Spleen (tissue), 11 donors: ENCODE results near the gene CLEC17A. TPM values are rescaled to one million over a fixed set of nuclear protein-coding genes. Genes with fewer than 3 reads are reported as not detected.
"Not testable (repeated sequence)": the region's sequence is repeated elsewhere in the genome, so short reads cannot be mapped to it uniquely, and the experiment has no call there.

Source experiments
- DNase-seq: peaks from one replicate; pipeline ENCODE4 v3.0.0-alpha.2; 2020
- H3K27ac ChIP-seq, 8 donors: fragments of 200-600 bp; sonication (generic) in 7 of 8; 1 replicate in 4 of 8; 2 replicates in 4 of 8; pipeline versions ENCODE4 v1.5.0 to v1.8.0; 2016 to 2021; ENCODE audit warnings: inconsistent platforms in 4 of 8, mild to moderate bottlenecking in 4 of 8, moderate library complexity in 1 of 8
- H3K27me3 ChIP-seq, 7 donors: fragments of 200-600 bp; sonication (generic) in 6 of 7; replicated peaks in 1 of 7; 1 replicate in 4 of 7; 2 replicates in 3 of 7; pipeline versions ENCODE4 v1.5.0 to v1.8.0; 2016 to 2021; ENCODE audit warnings: inconsistent platforms in 3 of 7, mild to moderate bottlenecking in 1 of 7
- H3K36me3 ChIP-seq, 6 donors: fragments of 200-600 bp; sonication (generic) in 5 of 6; 1 replicate in 4 of 6; 2 replicates in 2 of 6; pipeline versions ENCODE4 v1.5.0 to v1.8.0; 2016 to 2021; ENCODE audit warnings: inconsistent platforms in 2 of 6
- H3K4me1 ChIP-seq, 6 donors: fragments of 200-600 bp; sonication (generic) in 5 of 6; 1 replicate in 3 of 6; 2 replicates in 3 of 6; pipeline versions ENCODE4 v1.5.0 to v1.8.0; 2016 to 2021; ENCODE audit warnings: inconsistent platforms in 3 of 6
- H3K4me3 ChIP-seq, 8 donors: fragments of 200-600 bp; sonication (generic) in 7 of 8; 1 replicate in 4 of 8; 2 replicates in 4 of 8; pipeline versions ENCODE4 v1.5.0 to v1.8.0; 2016 to 2021; ENCODE audit warnings: inconsistent platforms in 4 of 8, mild to moderate bottlenecking in 4 of 8, moderate library complexity in 2 of 8
- H3K9me3 ChIP-seq, 8 donors: fragments of 200-600 bp; sonication (generic) in 7 of 8; 1 replicate in 4 of 8; 2 replicates in 4 of 8; pipeline versions ENCODE4 v1.5.0 to v1.8.0; 2016 to 2021; ENCODE audit warnings: inconsistent platforms in 4 of 8
- CTCF ChIP-seq, 11 experiments: fragments of 200-600 bp in 7 of 11; fragments of 450-650 bp in 4 of 11; sonication (generic) in 4 of 11; IDR thresholded peaks in 8 of 11; conservative IDR thresholded peaks in 3 of 11; 1 replicate in 7 of 11; 2 replicates in 4 of 11; pipeline versions ENCODE4 v1.4.0 to v1.8.0; 2016 to 2021; ENCODE audit warnings: antibody characterized with exemption in 11 of 11, inconsistent platforms in 4 of 11, mild to moderate bottlenecking in 1 of 11
- POLR2A ChIP-seq, 3 donors: fragments of 450-650 bp; IDR thresholded peaks; one replicate each; pipeline ENCODE4 v1.5.1; 2017; ENCODE audit warnings: antibody characterized with exemption in 3 of 3, mild to moderate bottlenecking in 1 of 3
- POLR2AphosphoS5 ChIP-seq, 3 donors: sonication (generic); formaldehyde crosslinking; IDR thresholded peaks; one replicate each; pipeline ENCODE4 v1.5.1; 2017; ENCODE audit warnings: antibody characterized with exemption in 3 of 3
- WGBS, 5 donors: extraction: QIAGEN DNeasy Blood & Tissue Kit in 3 of 5; methylation state at CpG; one replicate each; pipeline versions ENCODE4 v1.1.5 to v1.1.7; 2013 to 2018; 5-methylcytosine and 5-hydroxymethylcytosine counted together
- intact Hi-C: fragments of 100-400 bp; cut with DNase I; formaldehyde crosslinking; loops from one replicate; pipeline ENCODE4 v1.15.0; 2023; ENCODE audit warnings: low total_unique reads
- polyA plus RNA-seq, 3 donors: library from polyadenylated mRNA; stranded (reverse); fragments of 200-250 nt; gene quantifications; one replicate each; pipeline ENCODE4 v1.2.1, GENCODE V29; 2013
- total RNA-seq, 7 donors: library from RNA; depleted of rRNA in 3 of 7; stranded (reverse); fragments of >200 nt in 3 of 7; fragmentation: NEBNext Ultra II Directional in 4 of 7; extraction: Animal tissue kit (Norgen Biotek cat#: 25700) in 4 of 7; gene quantifications; one replicate each; pipeline versions ENCODE4 v1.1.0 to v1.2.1, GENCODE V29; 2016 to 2021
- donor health status: healthy with polysubstance abuse.
- donor health status: DM: no; HTN: no; CAD: no; lungs with moderate emphysema.
- donor health status: DM: no; HTN: no; CAD: no.
- donor health status: Bipolar disorder and iron deficiency.
- donor health status: healthy.
- donor health status: DM: no; HTN: no; CAD: no.
- donor health status: DM: yes; HTN: yes; CAD: no.

CLEC17A gene
- total and polyA plus RNA-seq, 10 donors = 17.9 to 47.6 (median 23.4) TPM

GRCh38 chr19:14551134-14552005 lies 31.5 kb upstream of the CLEC17A start:
- H3K4me3 ChIP-seq, H3K27me3 ChIP-seq, H3K9me3 ChIP-seq, intact Hi-C loops: not testable (repeated sequence)
- DNase-seq = peak; percentile 91
- H3K4me1 ChIP-seq = peaks cover 8 to 59% (median 30%) of the 10 kb centered on the region in 6 donors
- TF ChIP-seq CTCF (IDR thresholded peaks at IDR 0.05 in 8 of 11, conservative IDR thresholded peaks at IDR 0.05 in 3 of 11) (peak in 7 of 11 experiments; percentile 33 to 70 (median 43)), POLR2AphosphoS5 (IDR thresholded peaks at IDR 0.05) (peak in 1 of 3 donors; percentile 25)
- 55 to 71% (median 62%) methylated on average over 9 to 12 of the region's 12 CpGs for WGBS, 5 donors
- H3K36me3 ChIP-seq = peaks cover 0 to 46% (median 0%) of the 10 kb centered on the region in 6 donors
- H3K27ac ChIP-seq = peak overlapping the region; percentile 11 to 79 (median 66)

- 68 to 75% (median 72%) methylated on average over 8 of the region's 8 CpGs for WGBS, 5 donors
- intact Hi-C loops, H3K4me3 ChIP-seq, DNase-seq, H3K27me3 ChIP-seq, H3K9me3 ChIP-seq: not testable (repeated sequence)
- H3K27ac ChIP-seq = peak overlapping the region in 4 of 8 donors; percentile 39 to 79 (median 58)
- H3K36me3 ChIP-seq = peaks cover 0 to 40% (median 0%) of the 10 kb centered on the region in 6 donors
- H3K4me1 ChIP-seq = peaks cover 14 to 65% (median 36%) of the 10 kb centered on the region in 6 donors
Measured at GRCh38 chr19:14552006-14552360, 30.9 kb upstream of the CLEC17A start.

GRCh38 chr19:14553042-14553938 lies 29.6 kb upstream of the CLEC17A start:
- TF ChIP-seq POLR2A (IDR thresholded peaks at IDR 0.05) (no peak), CTCF (IDR thresholded peaks at IDR 0.05 in 8 of 11, conservative IDR thresholded peaks at IDR 0.05 in 3 of 11) (no peak), POLR2AphosphoS5 (IDR thresholded peaks at IDR 0.05) (peak in 1 of 3 donors; percentile 3)
- no peak for DNase-seq
- 94 to 97% (median 95%) methylated on average over 21 to 35 of the region's 35 CpGs for WGBS, 5 donors
- H3K36me3 ChIP-seq = peaks cover 0 to 36% (median 0%) of the 10 kb centered on the region in 6 donors
- no peaks in the 10 kb centered on the region for H3K9me3 ChIP-seq
- no peak overlapping the region for H3K27ac ChIP-seq
- peaks cover 15 to 78% (median 40%) of the 10 kb centered on the region in 6 donors for H3K4me1 ChIP-seq
- intact Hi-C loops = no loop called here
- no peaks in the 10 kb centered on the region for H3K27me3 ChIP-seq
- H3K4me3 ChIP-seq = no peak overlapping the region

GRCh38 chr19:14553939-14554243 lies 29.0 kb upstream of the CLEC17A start:
- Histone ChIP-seq H3K4me3 (no peak overlapping the region), H3K27ac (no peak overlapping the region), H3K27me3 (no peaks in the 10 kb centered on the region), H3K36me3 (peaks cover 0 to 36% (median 0%) of the 10 kb centered on the region in 6 donors), H3K4me1 (peaks cover 15 to 84% (median 44%) of the 10 kb centered on the region in 6 donors), H3K9me3 (no peaks in the 10 kb centered on the region)
- intact Hi-C loops = no loop called here
- TF ChIP-seq POLR2A (IDR thresholded peaks at IDR 0.05) (no peak), CTCF (IDR thresholded peaks at IDR 0.05 in 8 of 11, conservative IDR thresholded peaks at IDR 0.05 in 3 of 11) (no peak)
- 77 to 84% (median 81%) methylated on average over 9 of the region's 9 CpGs for WGBS, 5 donors
- DNase-seq = no peak
